SJCRH30 (cell line): ENCODE data around the gene CECR2. TPM values are rescaled to one million over a fixed set of nuclear protein-coding genes. Genes with fewer than 3 reads are reported as not detected.

ENCODE experiments used
- DNase-seq, 2 experiments: peaks; one replicate each; pipeline ENCODE4 v3.0.0-alpha.2; 2015 to 2020
- H3K27ac ChIP-seq: fragments of 250-450 bp; sonication (Bioruptor Pico); 2 replicates; pipeline ENCODE4 v1.5.1; 2020; ENCODE audit warnings: mild to moderate bottlenecking, moderate library complexity
- H3K27me3 ChIP-seq: fragments of 250-450 bp; sonication (Bioruptor Pico); 2 replicates; pipeline ENCODE4 v1.5.1; 2020; ENCODE audit warnings: mild to moderate bottlenecking, moderate library complexity
- H3K36me3 ChIP-seq: fragments of 250-450 bp; sonication (Bioruptor Pico); 2 replicates; pipeline ENCODE4 v1.5.1; 2020; ENCODE audit warnings: mild to moderate bottlenecking, moderate library complexity
- H3K4me1 ChIP-seq: fragments of 250-450 bp; sonication (Bioruptor Pico); 2 replicates; pipeline ENCODE4 v1.5.1; 2020; ENCODE audit warnings: mild to moderate bottlenecking, moderate library complexity
- H3K4me3 ChIP-seq: fragments of 250-450 bp; sonication (Bioruptor Pico); 2 replicates; pipeline ENCODE4 v1.5.1; 2020; ENCODE audit warnings: mild to moderate bottlenecking, moderate library complexity
- H3K9me3 ChIP-seq: fragments of 250-450 bp; sonication (Bioruptor Pico); replicated peaks from 2 replicates; pipeline ENCODE4 v1.5.1; 2020; ENCODE audit warnings: mild to moderate bottlenecking, moderate library complexity
- total RNA-seq: library from RNA; depleted of rRNA; stranded (reverse); fragments of >200 nt; shearing (Covaris generic); gene quantifications from 2 replicates; pipeline ENCODE4 v1.2.3, GENCODE V29; 2014

CECR2 gene
- total RNA-seq, 1 experiment from 2014 or later: 19.1 TPM

GRCh38 chr22:17375914-17376614 lies 6.8 kb downstream of the CECR2 start:
- Histone ChIP-seq H3K4me3 (no peak overlapping the region), H3K27me3 (no peaks in the 10 kb centered on the region), H3K27ac (no peak overlapping the region), H3K4me1 (peaks cover 20% of the 10 kb centered on the region), H3K9me3 (no peaks in the 10 kb centered on the region), H3K36me3 (no peaks in the 10 kb centered on the region)
- DNase-seq: no peak

GRCh38 chr22:17376950-17377349 lies 7.7 kb downstream of the CECR2 start:
- Histone ChIP-seq H3K36me3 (no peaks in the 10 kb centered on the region), H3K4me1 (peaks cover 20% of the 10 kb centered on the region), H3K9me3 (no peaks in the 10 kb centered on the region), H3K4me3 (no peak overlapping the region), H3K27ac (no peak overlapping the region), H3K27me3 (no peaks in the 10 kb centered on the region)
- no peak for DNase-seq

GRCh38 chr22:17379944-17380343 lies 10.7 kb downstream of the CECR2 start:
- Histone ChIP-seq H3K27ac (no peak overlapping the region), H3K27me3 (no peaks in the 10 kb centered on the region), H3K4me3 (no peak overlapping the region), H3K4me1 (peaks cover 20% of the 10 kb centered on the region), H3K9me3 (peaks cover 4% of the 10 kb centered on the region; the same call in 1 of the 2 replicates), H3K36me3 (no peaks in the 10 kb centered on the region)
- no peak for DNase-seq

GRCh38 chr22:17380359-17381087 lies 11.3 kb downstream of the CECR2 start:
- Histone ChIP-seq H3K4me3 (no peak overlapping the region), H3K4me1 (peaks cover 20% of the 10 kb centered on the region), H3K27me3 (no peaks in the 10 kb centered on the region), H3K36me3 (no peaks in the 10 kb centered on the region), H3K27ac (no peak overlapping the region), H3K9me3 (peaks cover 4% of the 10 kb centered on the region; the same call in 1 of the 2 replicates)
- DNase-seq: no peak

GRCh38 chr22:17381192-17381913 lies 12.1 kb downstream of the CECR2 start:
- H3K4me3 ChIP-seq: no peak overlapping the region
- no peaks in the 10 kb centered on the region for H3K36me3 ChIP-seq
- no peak for DNase-seq
- H3K4me1 ChIP-seq: peaks cover 20% of the 10 kb centered on the region
- no peak overlapping the region for H3K27ac ChIP-seq
- no peaks in the 10 kb centered on the region for H3K27me3 ChIP-seq
- peaks cover 4% of the 10 kb centered on the region; the same call in 1 of the 2 replicates for H3K9me3 ChIP-seq

GRCh38 chr22:17384612-17385330 lies 15.5 kb downstream of the CECR2 start:
- Histone ChIP-seq H3K27me3 (no peaks in the 10 kb centered on the region), H3K9me3 (peaks cover 4% of the 10 kb centered on the region; the same call in 1 of the 2 replicates), H3K4me3 (no peak overlapping the region), H3K27ac (no peak overlapping the region), H3K4me1 (peaks cover 9% of the 10 kb centered on the region), H3K36me3 (no peaks in the 10 kb centered on the region)
- DNase-seq: no peak

GRCh38 chr22:17387356-17387755 lies 18.1 kb downstream of the CECR2 start:
- no peaks in the 10 kb centered on the region for H3K4me1 ChIP-seq
- no peak overlapping the region for H3K4me3 ChIP-seq
- no peak overlapping the region for H3K27ac ChIP-seq

GRCh38 chr22:17388235-17388634 lies 19.0 kb downstream of the CECR2 start:
- Histone ChIP-seq H3K27me3 (no peaks in the 10 kb centered on the region), H3K4me1 (no peaks in the 10 kb centered on the region), H3K4me3 (no peak overlapping the region), H3K9me3 (0 out of 2 replicates have a peak, but pooled peaks cover 4% of the 10 kb centered on the region), H3K36me3 (peaks cover 6% of the 10 kb centered on the region; the same call in 1 of the 2 replicates), H3K27ac (no peak overlapping the region)
- no peak for DNase-seq

More at GRCh38 chr22:17387356-17387755, 18.1 kb downstream of the CECR2 start:
- peaks cover 6% of the 10 kb centered on the region; the same call in 1 of the 2 replicates for H3K36me3 ChIP-seq
- peaks cover 4% of the 10 kb centered on the region; the same call in 1 of the 2 replicates for H3K9me3 ChIP-seq
- no peak for DNase-seq
- no peaks in the 10 kb centered on the region for H3K27me3 ChIP-seq

- H3K4me3 ChIP-seq: no peak overlapping the region
- H3K27me3 ChIP-seq: no peaks in the 10 kb centered on the region
- H3K9me3 ChIP-seq: no peaks in the 10 kb centered on the region
- no peak for DNase-seq
- H3K27ac ChIP-seq: no peak overlapping the region
- no peaks in the 10 kb centered on the region for H3K4me1 ChIP-seq
- peaks cover 6% of the 10 kb centered on the region; the same call in 1 of the 2 replicates for H3K36me3 ChIP-seq
Measured at GRCh38 chr22:17390087-17390486, 20.8 kb downstream of the CECR2 start.

- H3K27me3 ChIP-seq: no peaks in the 10 kb centered on the region
- H3K36me3 ChIP-seq: no peaks in the 10 kb centered on the region
- no peak overlapping the region for H3K4me3 ChIP-seq
- no peak for DNase-seq
- H3K27ac ChIP-seq: no peak overlapping the region
- no peaks in the 10 kb centered on the region for H3K4me1 ChIP-seq
- no peaks in the 10 kb centered on the region for H3K9me3 ChIP-seq
Measured at GRCh38 chr22:17396516-17396915, 27.3 kb downstream of the CECR2 start.

- no peak for DNase-seq
- H3K4me1 ChIP-seq: no peaks in the 10 kb centered on the region
- no peak overlapping the region for H3K27ac ChIP-seq
- no peaks in the 10 kb centered on the region for H3K9me3 ChIP-seq
- H3K27me3 ChIP-seq: no peaks in the 10 kb centered on the region
- no peaks in the 10 kb centered on the region for H3K36me3 ChIP-seq
- H3K4me3 ChIP-seq: no peak overlapping the region
Measured at GRCh38 chr22:17397756-17398547, 28.7 kb downstream of the CECR2 start.

- no peak overlapping the region for H3K27ac ChIP-seq
- no peaks in the 10 kb centered on the region for H3K9me3 ChIP-seq
Measured at GRCh38 chr22:17400305-17400704, 31.0 kb downstream of the CECR2 start.

GRCh38 chr22:17401728-17402127 lies 32.5 kb downstream of the CECR2 start:
- no peak overlapping the region for H3K4me3 ChIP-seq
- no peaks in the 10 kb centered on the region for H3K27me3 ChIP-seq
- H3K27ac ChIP-seq: no peak overlapping the region
- H3K36me3 ChIP-seq: no peaks in the 10 kb centered on the region
- H3K4me1 ChIP-seq: no peaks in the 10 kb centered on the region
- H3K9me3 ChIP-seq: no peaks in the 10 kb centered on the region
- no peak for DNase-seq

More at GRCh38 chr22:17400305-17400704, 31.0 kb downstream of the CECR2 start:
- H3K4me3 ChIP-seq: no peak overlapping the region
- no peaks in the 10 kb centered on the region for H3K36me3 ChIP-seq
- no peak for DNase-seq
- H3K27me3 ChIP-seq: no peaks in the 10 kb centered on the region
- H3K4me1 ChIP-seq: no peaks in the 10 kb centered on the region

GRCh38 chr22:17402293-17402692 lies 33.0 kb downstream of the CECR2 start:
- Histone ChIP-seq H3K27me3 (no peaks in the 10 kb centered on the region), H3K9me3 (no peaks in the 10 kb centered on the region), H3K36me3 (no peaks in the 10 kb centered on the region), H3K4me1 (no peaks in the 10 kb centered on the region), H3K4me3 (no peak overlapping the region), H3K27ac (no peak overlapping the region)
- DNase-seq: peak in 1 of 2 experiments; percentile 39
